G401 (cell line): ENCODE measurements around the gene EXOC5. TPM values are rescaled to one million over a fixed set of nuclear protein-coding genes. Genes with fewer than 3 reads are reported as not detected.

Source experiments
- DNase-seq: peaks from one replicate; pipeline ENCODE4 v3.0.0-alpha.2; 2015; ENCODE audit warnings: low spot score
- in situ Hi-C: cut with HindIII; loops from 2 replicates; pipeline ENCODE4 v1.10.0; 2016; ENCODE audit warnings: low sequenced_read_pairs, mixed read lengths
- total RNA-seq: library from RNA; depleted of rRNA; stranded (reverse); fragments of >200 nt; shearing (Covaris generic); gene quantifications from 2 replicates; pipeline ENCODE4 v1.2.3, GENCODE V29; 2014; rRNA removed

The EXOC5 gene, protein sequence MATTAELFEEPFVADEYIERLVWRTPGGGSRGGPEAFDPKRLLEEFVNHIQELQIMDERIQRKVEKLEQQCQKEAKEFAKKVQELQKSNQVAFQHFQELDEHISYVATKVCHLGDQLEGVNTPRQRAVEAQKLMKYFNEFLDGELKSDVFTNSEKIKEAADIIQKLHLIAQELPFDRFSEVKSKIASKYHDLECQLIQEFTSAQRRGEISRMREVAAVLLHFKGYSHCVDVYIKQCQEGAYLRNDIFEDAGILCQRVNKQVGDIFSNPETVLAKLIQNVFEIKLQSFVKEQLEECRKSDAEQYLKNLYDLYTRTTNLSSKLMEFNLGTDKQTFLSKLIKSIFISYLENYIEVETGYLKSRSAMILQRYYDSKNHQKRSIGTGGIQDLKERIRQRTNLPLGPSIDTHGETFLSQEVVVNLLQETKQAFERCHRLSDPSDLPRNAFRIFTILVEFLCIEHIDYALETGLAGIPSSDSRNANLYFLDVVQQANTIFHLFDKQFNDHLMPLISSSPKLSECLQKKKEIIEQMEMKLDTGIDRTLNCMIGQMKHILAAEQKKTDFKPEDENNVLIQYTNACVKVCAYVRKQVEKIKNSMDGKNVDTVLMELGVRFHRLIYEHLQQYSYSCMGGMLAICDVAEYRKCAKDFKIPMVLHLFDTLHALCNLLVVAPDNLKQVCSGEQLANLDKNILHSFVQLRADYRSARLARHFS
- total RNA-seq = 44.5 and 70.7 TPM in 2 replicates

DNA sequence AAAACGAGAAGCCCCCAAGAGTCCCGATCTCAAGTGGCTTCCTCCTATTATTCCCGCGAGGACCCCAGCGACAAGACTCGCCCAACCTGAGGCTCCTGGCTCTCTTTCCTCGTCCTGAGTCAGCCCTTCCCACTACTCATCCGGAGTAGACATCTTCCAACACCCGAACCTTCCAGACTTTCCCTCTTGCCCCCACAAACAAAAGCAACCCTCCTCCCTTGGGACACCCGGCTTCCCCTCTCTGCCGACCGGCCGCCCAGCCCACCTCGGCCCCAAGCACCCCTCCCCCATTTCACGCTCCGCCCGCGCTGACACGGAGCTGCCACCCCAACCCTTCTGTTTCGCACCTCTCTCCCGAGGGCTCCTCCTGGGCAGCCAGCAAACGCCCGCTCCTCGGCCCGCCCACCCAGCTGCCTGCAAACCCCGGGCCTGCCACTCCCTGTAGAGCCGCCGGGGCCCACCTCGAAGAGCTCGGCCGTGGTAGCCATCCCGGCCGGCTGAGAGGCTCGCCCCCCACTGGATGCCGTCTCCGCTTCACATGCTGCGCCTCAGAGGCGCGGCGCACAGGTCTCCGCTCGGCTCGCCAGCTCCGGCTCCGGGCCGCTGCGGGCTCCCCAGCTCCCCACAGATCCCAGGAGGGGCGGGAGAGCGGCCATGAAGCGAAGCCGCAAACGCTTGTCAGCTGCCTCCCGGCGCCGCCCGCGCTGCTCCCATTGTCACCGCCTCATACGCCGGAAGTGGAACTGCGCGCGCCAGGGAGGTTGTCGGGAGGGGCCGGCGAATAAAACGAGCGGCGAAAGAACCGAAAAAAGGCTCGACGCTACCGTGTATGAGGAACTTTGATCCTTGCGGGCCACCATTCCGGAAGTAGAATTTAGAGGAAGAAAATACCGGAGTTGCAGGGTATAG is at the start of gene EXOC5, which contains the start of gene AP5M1:
TSS of gene EXOC5 (minus strand) at position 745 of the 909 bp plus-strand sequence. CDS start at position 488, 257 bp downstream.
TSS of gene AP5M1 (plus strand) at position 811 of the 909 bp plus-strand sequence. CDS start 344 bp downstream, outside the sequence.
- peak; percentile 93 for DNase-seq
- in situ Hi-C loops = no loop called here

DNA sequence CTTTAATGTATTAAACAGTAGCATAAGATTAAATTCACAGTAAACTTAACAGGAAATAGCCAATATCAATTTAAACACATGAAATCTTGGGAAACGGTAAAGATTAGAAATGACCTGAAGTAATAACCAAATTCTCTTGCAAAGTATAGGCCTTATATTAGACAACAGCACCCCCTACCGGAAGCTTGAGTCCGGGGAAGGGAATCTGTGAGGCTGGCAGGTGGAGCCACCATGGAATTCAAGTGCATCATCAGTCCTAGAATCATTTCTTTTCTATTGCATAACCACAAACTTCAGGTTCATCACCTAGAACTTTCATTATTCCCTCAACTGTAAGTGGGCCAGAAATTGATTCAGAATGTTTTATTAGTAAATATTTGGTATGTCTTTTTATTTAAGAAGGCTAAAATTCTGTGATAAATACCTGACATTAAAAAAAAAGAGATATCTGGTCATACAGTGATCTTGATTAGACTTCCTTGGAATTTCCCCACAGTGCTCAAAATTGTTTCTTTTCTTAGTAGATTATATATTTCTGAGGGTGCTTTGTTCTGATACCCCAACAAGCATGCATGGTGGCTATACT is 48.6 kb upstream of the EXOC5 start:
- in situ Hi-C loops = loop anchor here (10.0 kb wide), 1 partner anchor 123 kb away; no protein-coding TSS in a partner anchor
- DNase-seq = peak; percentile 87

DNA sequence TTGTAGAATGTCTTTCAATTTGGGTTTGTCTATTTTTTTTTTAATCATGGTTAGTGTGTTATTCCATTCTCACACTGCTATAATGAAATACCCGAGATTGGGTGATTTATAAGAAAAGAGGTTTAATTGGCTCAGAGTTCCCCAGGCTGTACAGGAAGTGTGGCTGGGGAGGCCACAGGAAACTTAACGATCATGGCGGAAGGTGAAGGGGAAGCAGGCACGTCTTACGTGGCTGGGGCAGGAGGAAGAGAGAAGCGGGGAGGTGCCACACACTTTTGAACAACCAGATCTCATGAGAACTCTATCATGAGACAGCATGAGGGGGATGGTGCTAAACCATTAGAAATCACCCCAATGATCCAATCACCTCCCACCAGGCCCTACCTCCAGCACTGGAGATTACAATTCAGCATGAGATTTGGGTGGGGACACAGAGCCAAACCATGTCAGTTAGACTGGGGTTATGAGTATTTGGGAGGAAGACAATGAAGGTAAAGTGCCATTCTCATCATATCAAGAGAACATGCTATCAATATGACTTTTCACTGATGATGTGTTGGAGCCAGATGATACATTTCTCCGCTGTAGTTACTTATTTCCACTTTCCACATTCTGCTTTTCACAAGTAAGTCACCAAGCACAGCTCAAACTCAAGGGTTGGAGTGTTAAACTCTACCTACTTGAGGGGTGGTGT is 45.8 kb upstream of the EXOC5 start:
- in situ Hi-C loops = loop anchor here (10.0 kb wide), 1 partner anchor 120 kb away; no protein-coding TSS in a partner anchor
- no peak for DNase-seq

DNA sequence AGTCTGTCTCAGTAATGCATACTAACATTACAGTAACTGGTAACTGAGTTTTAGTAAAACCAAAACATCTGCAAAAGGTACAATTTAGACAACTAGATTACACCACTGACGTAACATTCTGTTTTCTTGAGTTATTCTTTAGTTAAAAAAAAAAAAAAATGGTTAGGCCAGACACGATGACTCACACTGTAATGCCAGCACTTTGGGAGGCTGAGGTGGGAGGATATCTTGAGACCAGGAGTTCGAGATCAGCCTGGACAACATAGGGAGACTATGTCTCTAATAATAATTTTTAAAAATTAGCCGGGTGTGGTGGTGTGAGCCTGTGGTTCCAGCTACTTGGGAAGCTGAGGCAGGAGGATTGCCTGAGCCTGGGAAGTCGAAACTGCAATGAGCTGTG is 34.2 kb upstream of the EXOC5 start:
- DNase-seq = no peak
- in situ Hi-C loops = no loop called here

DNA sequence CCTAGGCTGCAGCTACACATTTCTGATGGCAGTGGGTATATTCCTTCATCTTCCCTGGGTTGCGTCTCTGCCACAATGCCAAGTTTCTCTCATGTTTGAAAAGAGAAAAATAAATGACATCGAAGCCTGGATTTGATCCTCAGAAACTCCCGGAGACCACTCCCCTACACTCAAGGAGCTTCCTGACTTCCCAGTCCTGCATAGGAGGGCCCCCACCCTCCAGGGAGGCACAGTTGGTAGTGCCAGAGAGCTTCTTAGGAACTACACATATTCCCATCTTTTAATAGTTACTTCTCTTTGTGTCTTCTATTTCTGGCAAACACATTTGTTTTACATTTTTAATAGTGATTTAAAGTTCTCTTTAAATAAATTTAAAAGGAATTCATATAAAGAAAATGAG is 30.8 kb upstream of the EXOC5 start:
- in situ Hi-C loops = no loop called here
- DNase-seq = no peak

DNA sequence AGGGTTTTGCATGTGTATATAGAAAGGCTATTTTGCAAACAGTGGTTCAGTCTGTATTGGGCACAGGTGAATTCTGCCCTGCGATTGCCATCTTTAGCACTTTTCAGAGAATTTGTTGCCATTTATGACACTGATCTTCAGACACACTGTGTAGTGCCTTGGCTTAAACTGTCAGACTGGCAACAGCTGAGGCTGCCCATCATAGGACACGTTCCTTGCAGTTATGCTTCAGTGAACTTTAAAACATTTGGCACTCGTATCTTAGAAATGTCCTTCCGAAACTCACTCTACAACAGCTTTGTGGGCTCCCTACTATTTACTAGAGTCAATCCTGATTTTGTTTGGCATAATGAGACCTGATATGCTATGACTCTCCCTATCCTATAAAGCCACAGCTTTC is 29.1 kb upstream of the EXOC5 start:
- DNase-seq = no peak
- in situ Hi-C loops = no loop called here

DNA sequence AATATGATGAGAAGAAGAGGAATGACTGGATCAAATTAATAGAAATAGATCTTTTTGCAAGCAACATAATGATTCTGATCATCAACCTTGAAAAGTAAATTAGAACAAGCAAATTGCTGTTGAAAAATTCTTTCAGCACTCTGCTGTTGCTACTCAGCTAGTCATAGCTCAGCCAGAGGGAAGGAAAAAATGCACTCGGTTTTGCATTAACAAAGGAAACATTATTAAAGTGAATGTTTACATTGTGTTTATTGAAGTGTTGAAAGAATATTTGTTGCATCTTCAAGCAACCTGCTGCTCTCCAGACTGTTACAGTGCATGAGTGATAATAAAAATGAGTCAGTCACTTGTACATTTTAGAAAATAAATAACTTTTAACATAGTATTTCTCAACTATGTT is 26.5 kb upstream of the EXOC5 start:
- DNase-seq = no peak
- in situ Hi-C loops = no loop called here

DNA sequence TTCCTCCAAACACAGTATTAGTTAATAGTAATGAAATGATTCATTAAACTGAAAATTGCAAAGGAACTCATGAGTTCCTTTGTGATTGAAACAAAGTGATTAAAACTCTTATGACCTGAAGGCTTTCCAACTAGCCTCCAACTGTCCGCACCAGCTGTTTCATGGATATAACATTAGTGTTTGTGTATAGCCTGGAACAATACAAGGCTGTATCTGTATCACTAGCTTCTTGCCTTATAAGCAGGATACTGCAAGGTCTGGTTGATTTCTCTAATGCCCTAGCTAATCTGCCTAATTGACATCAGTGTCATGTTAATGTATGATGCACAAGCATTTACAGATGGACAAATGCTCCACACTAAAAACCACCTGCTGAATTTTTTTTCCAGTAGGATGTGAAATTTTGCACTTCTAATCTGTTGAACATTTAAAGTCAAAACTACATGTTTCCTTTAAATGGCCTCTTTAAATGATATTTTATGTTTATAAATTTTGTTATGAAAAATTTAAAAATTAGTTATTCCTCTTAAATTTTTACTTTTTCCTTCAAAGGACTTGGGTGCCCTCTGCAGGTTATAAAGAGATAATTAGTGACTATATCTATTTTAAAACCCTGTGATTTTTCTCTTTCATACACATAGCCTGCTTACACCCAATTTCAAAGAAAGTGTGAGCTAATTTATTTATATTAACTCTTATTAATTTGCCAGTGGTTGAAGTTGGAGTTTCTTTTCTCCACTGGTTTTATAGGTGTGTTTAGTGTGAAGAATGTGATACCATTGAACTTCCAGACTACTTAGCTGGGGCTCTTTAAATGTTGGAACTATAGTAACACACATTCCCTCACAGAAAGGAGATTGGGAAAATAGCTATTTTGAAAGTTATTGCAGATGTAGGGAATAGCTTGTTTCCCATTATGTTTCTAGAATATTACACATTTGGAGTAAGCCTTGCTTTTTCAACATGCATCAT is 25.4 kb upstream of the EXOC5 start:
- DNase-seq = peak; percentile 23
- in situ Hi-C loops = no loop called here

DNA sequence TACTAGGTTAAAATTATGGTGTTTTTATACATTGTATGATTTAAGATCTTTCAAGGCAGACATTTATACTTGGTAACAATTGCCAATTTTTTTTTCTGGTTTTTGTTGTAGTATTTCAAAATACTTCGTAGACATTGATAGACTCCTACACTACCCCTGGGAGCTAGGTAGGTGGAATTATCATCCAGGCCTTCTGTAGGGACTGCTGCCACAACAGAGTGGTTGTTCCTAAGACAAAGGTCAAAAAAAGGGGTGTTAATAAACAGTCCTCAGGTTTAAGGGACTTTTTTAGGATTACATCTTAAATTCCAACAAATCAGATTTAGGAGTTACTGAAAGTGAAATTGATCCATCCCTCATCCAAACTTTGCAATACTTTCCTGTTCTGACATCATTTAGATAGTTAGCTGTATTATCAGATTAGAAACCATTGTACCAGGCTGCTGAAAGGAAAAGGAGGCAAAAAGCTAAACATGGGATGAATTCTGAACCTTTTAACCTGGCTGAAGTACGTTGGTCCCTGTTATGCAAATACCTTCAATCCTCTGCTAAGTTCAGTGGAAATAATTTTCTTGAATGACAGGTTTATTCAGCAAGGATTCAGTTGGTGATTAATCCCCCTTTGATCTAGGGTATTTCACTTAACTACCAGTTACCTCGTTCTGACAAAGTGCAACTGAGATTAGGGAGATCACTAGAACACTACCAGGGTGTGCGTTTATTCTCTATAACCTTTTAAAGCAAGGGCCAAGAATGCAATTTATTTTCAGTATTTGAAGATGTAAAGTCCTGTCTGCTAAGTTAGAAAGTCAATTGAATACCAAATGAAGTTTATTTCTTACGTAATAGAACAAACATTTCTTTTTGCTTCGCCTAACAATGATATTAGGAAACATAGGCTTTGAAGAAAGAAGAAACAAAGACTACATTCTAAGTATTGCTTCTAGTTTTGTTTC is 23.3 kb upstream of the EXOC5 start:
- DNase-seq = no peak
- in situ Hi-C loops = no loop called here

DNA sequence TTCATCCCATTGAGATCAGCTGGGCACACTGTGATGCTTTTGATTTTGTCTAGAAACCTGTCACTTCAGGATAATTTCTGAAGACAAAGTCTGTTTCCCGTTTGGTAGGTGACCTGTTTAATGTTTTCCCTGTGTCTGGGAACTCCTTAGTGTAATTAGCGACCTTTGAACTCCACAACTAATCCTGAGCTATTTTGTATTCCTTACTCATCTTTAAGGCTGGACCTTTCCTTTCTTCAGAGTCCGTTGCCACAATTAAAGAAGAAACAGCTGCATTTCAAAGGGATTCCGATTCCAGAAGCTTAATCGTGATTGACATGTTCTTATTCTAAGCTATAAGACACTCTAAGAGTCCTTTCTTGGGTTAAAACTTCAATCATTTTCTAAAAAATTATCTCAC is 22.0 kb upstream of the EXOC5 start:
- DNase-seq = no peak
- in situ Hi-C loops = no loop called here

DNA sequence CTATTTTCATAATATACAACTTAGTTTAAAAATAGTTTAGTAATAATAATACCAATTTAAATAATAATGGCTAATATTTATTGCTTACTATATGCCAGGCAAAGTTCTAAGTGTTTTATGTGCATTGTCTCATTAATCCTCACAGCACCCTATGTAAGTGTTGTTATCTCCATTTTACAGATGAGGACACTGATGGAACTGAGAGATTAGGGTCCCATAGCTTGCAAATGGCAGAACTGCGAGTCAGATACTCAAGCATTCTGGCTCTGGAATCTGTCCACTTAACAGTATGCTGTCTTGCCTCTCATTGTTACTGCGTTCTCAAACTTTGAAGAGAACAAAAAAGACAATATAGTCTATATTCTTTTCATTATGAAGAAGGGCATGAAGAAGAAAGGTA is 19.0 kb upstream of the EXOC5 start:
- no peak for DNase-seq
- in situ Hi-C loops = no loop called here

DNA sequence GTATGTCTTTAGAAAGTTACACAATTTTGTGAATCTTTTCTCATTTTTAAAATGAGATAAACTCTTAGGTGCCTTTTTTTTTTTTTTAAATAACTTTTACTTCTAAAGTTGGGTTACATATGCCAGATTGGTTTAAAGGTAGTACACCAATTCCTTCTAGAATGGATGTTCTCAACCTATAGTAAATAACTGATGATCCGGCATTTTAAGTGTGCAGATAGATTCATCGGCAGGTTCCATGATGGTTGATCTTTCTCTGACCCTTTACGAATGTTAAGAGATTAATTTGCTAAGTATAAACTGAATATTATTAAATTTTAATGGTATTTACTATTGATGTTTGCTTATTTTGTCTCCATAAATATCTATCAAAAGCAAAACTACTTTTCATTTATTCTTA is 8.4 kb upstream of the EXOC5 start:
- in situ Hi-C loops = no loop called here

DNA sequence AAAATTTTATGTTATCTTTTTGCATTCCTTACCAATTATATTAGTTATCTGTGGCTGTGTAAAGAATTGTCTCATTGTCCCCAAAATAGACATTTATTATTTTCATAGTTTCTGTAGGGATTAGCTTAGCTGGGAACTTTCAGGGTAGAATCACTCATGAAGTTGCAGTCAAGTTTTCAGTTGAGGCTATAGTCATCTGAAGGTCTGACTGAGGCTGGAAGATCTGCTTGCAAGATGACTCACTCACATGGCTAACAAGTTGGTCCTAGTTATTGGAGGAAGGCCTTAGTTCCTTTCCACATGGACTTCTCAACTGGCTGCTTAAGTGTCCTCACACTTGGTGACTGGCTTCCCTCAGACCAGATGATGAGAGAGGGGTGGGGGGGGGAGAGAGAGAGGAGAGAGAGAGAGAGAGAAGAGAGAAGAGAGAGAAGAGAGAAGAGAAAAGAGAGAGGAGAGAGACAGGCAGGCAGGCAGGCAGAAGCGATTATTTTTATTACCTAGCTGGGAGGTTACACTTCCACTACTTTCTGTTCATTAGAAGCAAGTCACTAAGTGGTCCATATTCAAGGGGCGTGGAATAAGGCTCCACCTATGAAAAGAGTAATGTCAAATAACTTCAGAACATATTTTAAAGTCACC is 6.4 kb upstream of the EXOC5 start:
- in situ Hi-C loops = no loop called here
- DNase-seq = no peak

More for the DNA sequence above, 8.4 kb upstream of the EXOC5 start:
- no peak for DNase-seq

DNA sequence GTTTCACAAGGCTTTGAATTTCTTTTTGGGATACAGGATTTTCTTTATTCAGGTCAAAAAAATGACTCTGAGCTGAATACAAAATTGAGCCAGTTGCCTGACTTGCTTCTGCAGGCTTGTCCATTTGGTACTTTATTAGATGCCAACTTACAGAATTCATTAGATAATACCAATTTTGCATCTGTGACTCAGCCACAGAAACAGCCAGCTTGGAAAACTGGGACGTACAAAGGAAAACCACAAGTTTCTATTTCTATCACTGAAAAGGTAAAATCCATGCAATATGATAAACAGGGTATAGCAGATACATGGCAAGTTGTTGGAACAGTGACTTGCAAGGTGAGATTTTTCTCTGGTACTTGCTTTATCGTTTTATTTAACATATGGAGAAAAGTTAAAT is 5.8 kb upstream of the EXOC5 start:
- in situ Hi-C loops = no loop called here
- no peak for DNase-seq

DNA sequence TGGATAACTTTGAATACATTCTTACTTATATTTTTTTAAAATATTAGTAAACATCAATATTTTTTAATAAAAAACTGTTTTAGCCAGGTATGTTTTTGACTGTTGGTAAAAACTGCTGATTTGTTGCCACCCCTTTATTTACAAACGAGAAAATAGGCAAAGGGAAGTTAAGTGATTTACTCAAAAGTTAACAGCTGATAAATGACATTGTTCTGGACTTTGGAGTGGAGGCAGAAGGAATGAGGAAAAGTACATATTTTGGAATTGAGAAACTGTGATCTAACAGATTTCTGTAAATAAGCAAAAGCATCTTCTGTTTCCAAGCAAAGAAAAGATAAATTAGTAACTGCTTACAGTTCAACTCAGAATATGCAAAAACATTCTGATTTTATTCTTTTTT is 4.5 kb upstream of the EXOC5 start:
- in situ Hi-C loops = no loop called here
- no peak for DNase-seq

DNA sequence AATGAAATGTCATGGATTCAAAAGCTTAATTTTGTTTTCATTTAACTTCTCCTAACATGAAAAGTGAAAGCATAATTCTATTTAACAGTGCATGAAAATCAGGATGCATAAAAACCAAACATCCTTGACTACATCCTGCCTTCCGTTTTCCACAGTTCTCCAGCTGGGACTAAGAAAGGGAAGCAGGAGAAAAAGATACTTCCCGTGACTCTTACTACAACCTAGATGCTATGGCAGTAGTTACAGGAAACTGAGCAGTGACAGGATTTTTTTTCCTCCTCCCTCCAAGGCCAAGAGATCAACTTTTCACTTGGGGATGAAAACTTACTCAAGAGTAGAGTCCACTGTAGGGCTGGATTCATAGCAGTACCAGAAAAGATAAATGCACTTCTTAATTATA is 2.6 kb downstream of the EXOC5 start:
- in situ Hi-C loops = no loop called here
- DNase-seq = peak; percentile 20
